ENCODE results near the gene SUMO4. TPM values are rescaled to one million over a fixed set of nuclear protein-coding genes. Genes with fewer than 3 reads are reported as not detected.

SUMO4 gene
- total and polyA plus RNA-seq, 9 of the 15 experiments (the other 6 are each of a cell fraction or from before 2014, with no cell fraction given), result 0.20 to 1.9 (median 0.50) TPM; not detected in 2

- TF ChIP-seq REST (IDR thresholded peaks at IDR 0.05; ENCODE audit: borderline replicate concordance), result peak; percentile 95
- TF ChIP-seq REST (CRISPR knock-in tag; IDR thresholded peaks at IDR 0.05; ENCODE audit: low read depth), result no peak
- peak; percentile 95 for TF ChIP-seq DEAF1 (CRISPR knock-in tag; IDR thresholded peaks at IDR 0.05)
- TF ChIP-seq SP1 (CRISPR knock-in tag; IDR thresholded peaks at IDR 0.05), result 0 out of 2 replicates have a peak, but pooled peaks have one; percentile 51
- no peak for TF ChIP-seq ATF1 (CRISPR knock-in tag; IDR thresholded peaks at IDR 0.05)
- TF ChIP-seq ATF1 (tag; IDR thresholded peaks at IDR 0.05), result peak; percentile 25; the same call in 1 of the 2 replicates
- TF ChIP-seq SRSF1 (IDR thresholded peaks at IDR 0.05; ENCODE audit: low read depth, low read length), result no peak
- TF ChIP-seq YY1 (IDR thresholded peaks at IDR 0.05; ENCODE audit: borderline replicate concordance in 1 of 3, control insufficient read depth in 1 of 3, extremely low read depth in 1 of 3, insufficient read depth in 3 of 3, insufficient read length in 1 of 3, insufficient replicate concordance in 2 of 3, low read depth in 1 of 3, low read length in 2 of 3), result peak in 2 of 3 experiments; percentile 21 to 45
- peak; percentile 16; the same call in 1 of the 2 replicates for TF ChIP-seq NFIC (IDR thresholded peaks at IDR 0.05)
- 0 out of 2 replicates have a peak, but pooled peaks have one; percentile 44 for TF ChIP-seq NR2C2 (CRISPR knock-in tag; IDR thresholded peaks at IDR 0.05)
- 0 out of 2 replicates have a peak, but pooled peaks have one; percentile 39 for TF ChIP-seq NR2C2 (tag; IDR thresholded peaks at IDR 0.05)
- no peak for TF ChIP-seq HOMEZ (CRISPR knock-in tag; IDR thresholded peaks at IDR 0.05)
- peak in 1 of 2 experiments; percentile 32; a peak in 1 of 4 replicates for TF ChIP-seq NRF1 (conservative IDR thresholded peaks at IDR 0.05 in 1 of 2, IDR thresholded peaks at IDR 0.05 in 1 of 2)
Observed at GRCh38 chr6:149431905-149432775, 32.1 kb downstream of the SUMO4 start (continued).

All from K562 (cell line).